Measurements from ENCODE around the gene ZNF148. TPM values are rescaled to one million over a fixed set of nuclear protein-coding genes. Genes with fewer than 3 reads are reported as not detected.

The ZNF148 gene
- total and polyA plus RNA-seq, 2 of the 4 experiments (the other 2 are of a cell fraction): 9.4 to 65.2 TPM

GRCh38 chr3:125313060-125313635 lies 62.0 kb downstream of the ZNF148 start:
- intact Hi-C loops (cut with micrococcal nuclease): no loop called here
- Histone ChIP-seq H3K4me3 (ENCODE audit: insufficient read depth, low read depth, low read length) (no peak overlapping the region), H3K23ac (ENCODE audit: low read depth, low read length) (no peak overlapping the region), H2BK120ac (ENCODE audit: low read depth, low read length) (no peak overlapping the region), H4K91ac (ENCODE audit: insufficient read depth, low read depth, low read length) (no peak overlapping the region), H2BK15ac (ENCODE audit: low read depth, low read length) (no peak overlapping the region), H3K4ac (ENCODE audit: low read depth, low read length) (no peak overlapping the region), H2AK5ac (ENCODE audit: low read depth, low read length) (no peak overlapping the region), H4K8ac (ENCODE audit: low read depth in 2 of 2, low read length in 2 of 2) (peak overlapping the region in 1 of 2 experiments; percentile 10; a peak in 2 of 4 replicates), H3K18ac (ENCODE audit: low read depth, low read length) (no peak overlapping the region), H2BK20ac (ENCODE audit: low read depth, low read length) (0 out of 2 replicates have a peak overlapping the region, but pooled peaks have one; percentile 14), H2BK5ac (ENCODE audit: low read depth, low read length, poor library complexity, severe bottlenecking) (peak overlapping the region; percentile 29), H3K4me2 (ENCODE audit: low read depth, low read length) (no peak overlapping the region), H2AK9ac (replicated peaks; ENCODE audit: low read depth, low read length, poor library complexity) (no peak overlapping the region), H4K5ac (ENCODE audit: low read depth, low read length) (no peak overlapping the region), H2AFZ (replicated peaks; ENCODE audit: low read length, poor library complexity) (no peak overlapping the region), H3K9me1 (ENCODE audit: insufficient read depth, low read length) (peaks cover 3% of the 10 kb centered on the region; the same call in 1 of the 2 replicates), H3K36me3 (ENCODE audit: control insufficient read depth, insufficient read depth, low read length) (peaks cover 13% of the 10 kb centered on the region), H3K9ac (ENCODE audit: low read depth, low read length) (no peak overlapping the region), H4K20me1 (ENCODE audit: insufficient read depth, low read length) (peaks cover 5% of the 10 kb centered on the region; the same call in 1 of the 2 replicates), H3K79me1 (ENCODE audit: low read depth in 1 of 2, low read length in 2 of 2) (peaks cover 15 to 38% of the 10 kb centered on the region in 2 experiments), H3K9me3 (ENCODE audit: control insufficient read depth, insufficient read depth, low read length) (peaks cover 5% of the 10 kb centered on the region), H3K14ac (replicated peaks; ENCODE audit: low read depth, low read length) (0 out of 2 replicates have a peak overlapping the region, but pooled peaks have one; percentile 44), H3K4me1 (ENCODE audit: control insufficient read depth, insufficient read depth, low read length) (no peaks in the 10 kb centered on the region), H3K27ac (ENCODE audit: insufficient read depth, low read length) (no peak overlapping the region), H3K27me3 (ENCODE audit: control insufficient read depth, insufficient read depth, low read length) (no peaks in the 10 kb centered on the region), H3K56ac (ENCODE audit: extremely low read depth, insufficient read depth, low read length) (no peak overlapping the region)
- dilution Hi-C loops (cut with HindIII; ENCODE audit: low sequenced_read_pairs, unreplicated experiment): no loop called here
- ATAC-seq (ENCODE audit: low read depth): no peak
- in situ Hi-C loops (cut with MboI; ENCODE audit: low sequenced_read_pairs): no loop called here
- ChIA-PET CTCF (no interaction called here), POLR2A (ENCODE audit: unreplicated experiment) (no interaction called here)
- DNase-seq: peak; percentile 79
- TF ChIP-seq MXI1 (IDR thresholded peaks at IDR 0.05; ENCODE audit: borderline replicate concordance, low read depth, low read length) (no peak), CEBPB (IDR thresholded peaks at IDR 0.05; ENCODE audit: low read depth, low read length) (peak; percentile 76)
- no CpG with 5 or more reads among the region's 6 CpGs for WGBS, 2 experiments (ENCODE audit: extremely low coverage in 2 of 2, insufficient read length in 1 of 2)
- BruUV-seq (replicated peaks): no TSS peak

Measured in IMR-90 (cell line).